GM19240 (cell line): ENCODE measurements around the gene DERL2.
"Not testable (repeated sequence)": the region's sequence is repeated elsewhere in the genome, so short reads cannot be mapped to it uniquely, and the experiment has no call there.

Experiments
- DNase-seq: peaks from one replicate; pipeline ENCODE4 v3.0.0; 2011; ENCODE audit warnings: low spot score; ENCODE audit not compliant: insufficient read length

DERL2 gene

DNA sequence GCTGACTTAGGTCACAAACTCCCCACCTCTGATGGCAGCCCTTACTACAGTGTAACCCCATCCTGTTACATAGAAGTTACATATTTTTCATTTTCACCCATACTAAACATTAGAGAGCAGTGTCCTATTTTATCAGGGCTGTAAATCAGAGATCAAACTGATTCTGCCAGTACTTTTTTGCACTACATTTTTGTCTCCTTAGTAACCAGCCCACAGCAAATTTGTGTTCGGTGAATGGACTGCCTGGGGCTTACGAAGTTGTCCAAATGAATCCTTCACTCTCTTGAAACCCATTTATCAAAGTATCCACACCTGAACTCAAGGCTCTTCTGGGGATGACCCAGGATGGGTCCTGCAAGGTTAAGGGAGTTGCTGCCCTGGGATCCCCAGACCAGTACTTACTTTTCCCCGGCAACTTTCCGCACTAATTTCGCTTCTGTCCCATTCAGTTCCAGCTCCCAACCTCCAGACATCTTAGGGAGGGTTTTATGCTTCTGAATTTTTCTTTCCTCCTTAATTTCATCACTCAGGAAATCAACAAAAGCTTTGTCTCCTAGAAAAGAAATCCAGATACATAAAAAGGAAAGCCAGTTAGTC lies 48.2 kb downstream of the DERL2 start:
- DNase-seq = no peak

DNA sequence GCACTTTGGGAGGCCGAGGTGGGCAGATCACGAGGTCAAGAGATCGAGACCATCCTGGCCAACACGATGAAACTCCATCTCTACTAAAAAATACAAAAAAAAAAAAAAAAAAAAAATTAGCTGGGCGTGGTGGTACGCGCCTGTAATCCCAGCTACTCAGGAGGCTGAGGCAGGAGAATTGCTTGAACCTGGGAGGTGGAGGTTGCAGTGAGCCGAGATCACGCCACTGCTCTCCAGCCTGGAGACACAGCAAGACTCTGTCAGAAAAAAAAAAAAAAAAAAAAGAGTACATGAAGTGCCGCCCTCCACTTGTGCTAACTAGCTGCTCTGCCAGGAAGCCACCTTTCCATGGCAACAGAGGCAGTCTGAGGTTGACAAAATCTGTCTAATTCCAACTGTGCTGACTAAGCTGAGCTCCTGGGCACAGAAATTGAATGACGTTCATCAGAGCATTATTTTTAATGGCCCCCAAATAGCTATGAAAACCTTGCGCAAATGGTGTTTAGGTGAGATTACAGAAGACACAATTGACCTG lies 50.1 kb downstream of the DERL2 start:
- DNase-seq = not testable (repeated sequence)

DNA sequence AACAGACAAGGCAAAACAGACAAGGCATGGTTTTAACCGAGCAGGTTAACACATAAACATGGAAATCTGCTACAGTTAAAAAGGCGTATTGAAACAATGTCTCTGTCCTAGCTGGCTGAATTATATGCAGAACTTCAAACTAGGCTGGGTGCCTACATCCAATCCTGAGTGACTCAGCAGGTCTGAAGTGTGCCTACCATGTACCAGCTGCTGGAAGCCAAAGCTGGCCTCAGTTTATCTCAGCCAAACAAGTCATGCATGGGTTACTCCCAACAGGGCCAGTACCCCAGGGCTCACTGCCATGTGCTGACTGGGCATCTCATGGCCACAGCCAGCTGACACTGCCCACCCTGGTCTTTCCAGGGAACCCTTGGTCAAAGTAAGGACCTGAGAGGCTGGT lies 51.0 kb downstream of the DERL2 start:
- DNase-seq = no peak

DNA sequence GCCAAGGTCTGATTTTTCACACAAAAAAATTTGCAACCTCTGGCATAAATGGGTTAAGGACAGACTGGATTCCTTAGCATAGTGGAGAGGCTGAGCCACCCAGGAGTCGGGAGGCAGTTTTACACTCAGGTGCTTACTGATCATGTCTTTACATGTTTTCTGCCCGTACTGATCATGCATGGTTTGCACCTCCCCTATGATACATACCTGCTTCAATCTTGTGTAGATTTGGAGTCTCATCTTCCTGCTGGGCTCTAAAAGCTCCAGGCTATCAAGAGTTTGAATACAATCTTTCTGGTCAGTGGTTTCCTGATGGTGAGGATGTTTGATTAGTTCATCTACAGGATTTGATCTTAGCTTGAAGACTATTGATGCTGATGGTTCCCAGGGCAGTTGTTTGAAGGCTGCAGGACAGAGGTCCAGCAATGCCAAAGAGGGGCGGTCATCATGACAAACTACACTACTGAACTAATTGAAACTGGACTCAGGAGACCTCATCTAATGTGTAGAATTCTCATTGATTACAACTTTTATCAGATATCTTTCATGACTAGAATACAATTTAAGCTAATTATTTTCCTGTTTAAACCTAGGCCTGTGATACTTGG lies 53.9 kb downstream of the DERL2 start:
- DNase-seq = no peak

DNA sequence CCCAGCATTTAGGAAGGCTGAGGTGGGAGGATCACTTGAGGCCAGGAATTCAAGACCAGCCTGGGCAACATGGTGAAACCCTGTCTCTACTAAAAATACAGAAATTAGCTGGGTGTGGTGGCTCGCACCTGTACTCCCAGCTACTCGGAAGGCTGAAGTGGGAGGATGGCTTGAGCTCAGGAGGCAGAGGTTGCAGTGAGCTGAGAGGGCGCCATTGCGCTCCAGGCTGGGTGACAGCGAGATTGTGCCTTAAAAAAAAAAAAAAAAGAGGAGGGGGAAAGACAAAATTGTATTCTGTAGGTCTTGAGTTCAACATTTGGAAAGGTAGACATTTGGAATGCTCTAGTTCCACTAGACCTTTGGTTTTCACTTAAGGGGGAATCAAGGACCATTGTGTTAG lies 54.7 kb downstream of the DERL2 start:
- not testable (repeated sequence) for DNase-seq

DNA sequence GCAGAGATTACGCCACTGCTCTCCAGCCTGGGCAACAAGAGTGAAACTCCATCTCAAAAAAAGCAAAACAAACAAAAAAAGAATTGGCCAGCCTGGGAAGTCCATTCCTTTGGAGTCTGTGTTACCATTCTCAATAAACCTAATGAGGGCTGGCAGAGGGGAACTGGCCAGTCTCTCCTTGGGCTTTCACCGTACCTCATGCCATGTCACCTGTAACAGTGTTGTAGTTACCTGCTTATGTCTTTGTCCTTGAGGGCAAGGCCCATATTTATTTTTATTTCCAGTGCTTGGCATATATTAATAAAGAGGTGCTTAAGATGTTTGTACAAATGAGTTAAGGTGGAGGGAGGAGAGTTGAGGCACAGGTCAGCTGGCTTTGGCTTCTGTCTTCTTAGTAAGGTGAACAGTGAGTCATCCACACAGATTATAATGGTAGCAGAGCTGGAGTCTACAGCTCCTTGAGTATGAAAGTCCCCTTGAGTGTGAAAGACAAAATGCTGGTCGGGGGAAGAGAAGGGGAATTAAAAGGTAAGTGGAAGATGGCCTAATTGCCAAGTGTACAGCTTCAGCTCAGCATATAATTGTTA lies 55.5 kb downstream of the DERL2 start:
- DNase-seq = no peak

DNA sequence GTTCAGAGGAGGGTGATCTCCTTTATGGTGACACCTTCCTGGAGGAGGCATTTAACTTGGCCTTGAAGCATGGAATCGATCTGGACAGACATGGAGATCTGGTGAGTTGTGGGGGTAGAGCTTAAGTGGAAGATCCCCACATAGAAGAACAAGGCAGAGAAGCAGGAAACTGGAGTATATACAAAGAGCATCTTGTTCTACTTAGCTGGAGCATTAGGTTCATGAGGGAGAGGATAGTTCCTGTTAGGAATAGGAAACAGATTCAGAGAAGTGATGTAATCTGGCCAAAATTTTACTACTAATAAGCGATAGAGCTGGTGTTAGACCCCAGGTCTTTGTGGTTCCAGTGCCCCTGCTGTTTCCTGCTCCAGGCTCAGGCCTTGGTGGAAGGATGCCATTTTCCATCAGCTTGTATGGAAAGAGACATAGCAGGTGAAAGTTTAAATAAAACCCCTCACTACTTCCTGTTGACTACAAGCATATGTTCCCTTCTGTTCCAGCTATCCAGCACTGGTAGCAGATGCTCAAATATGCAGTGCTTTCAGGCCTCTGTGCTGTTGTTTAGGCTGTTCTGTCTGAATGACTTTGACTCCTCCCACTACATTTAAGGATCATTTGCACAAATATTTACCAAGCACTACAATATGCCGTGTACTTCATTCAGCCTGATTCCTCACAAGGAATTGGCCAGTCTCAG lies 56.6 kb downstream of the DERL2 start:
- DNase-seq = no peak

DNA sequence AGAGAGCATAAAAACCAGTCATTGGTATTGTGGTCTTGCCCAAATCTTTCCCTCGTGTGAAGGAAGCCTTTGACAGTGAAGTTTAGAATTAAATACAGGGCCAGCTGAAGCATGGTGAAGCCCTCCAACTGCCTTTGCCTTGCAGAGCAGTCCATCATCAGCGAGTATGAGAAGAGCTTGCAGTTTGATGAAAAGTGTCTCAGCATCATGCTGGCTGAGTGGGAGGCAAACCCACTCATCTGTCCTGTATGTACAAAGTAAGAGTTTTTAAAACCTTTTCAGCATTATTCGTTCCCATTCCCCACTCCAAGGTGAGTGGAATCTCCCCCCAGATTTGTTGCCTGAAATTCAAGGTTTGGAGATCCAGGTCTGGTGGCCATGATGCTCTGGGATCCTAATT lies 60.2 kb downstream of the DERL2 start:
- DNase-seq = no peak

DNA sequence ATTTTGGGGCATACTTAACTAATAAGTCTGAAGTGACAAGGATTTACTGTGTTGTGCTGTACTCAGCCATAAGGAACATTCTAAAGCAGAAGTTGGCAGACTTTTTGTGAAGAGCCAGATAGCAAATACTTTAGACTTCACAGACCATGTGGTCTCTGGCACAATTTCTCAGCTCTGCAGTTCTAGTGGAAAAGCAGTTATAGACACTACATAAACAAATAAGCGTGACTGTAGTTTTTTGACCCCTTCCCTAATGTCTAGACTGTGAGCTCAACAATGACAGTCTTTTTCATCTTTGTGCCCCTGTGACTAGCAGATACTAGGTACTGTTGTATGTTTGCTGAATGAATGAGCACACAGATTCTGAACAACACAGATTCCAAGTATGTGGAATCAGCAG lies 61.1 kb downstream of the DERL2 start:
- no peak for DNase-seq

DNA sequence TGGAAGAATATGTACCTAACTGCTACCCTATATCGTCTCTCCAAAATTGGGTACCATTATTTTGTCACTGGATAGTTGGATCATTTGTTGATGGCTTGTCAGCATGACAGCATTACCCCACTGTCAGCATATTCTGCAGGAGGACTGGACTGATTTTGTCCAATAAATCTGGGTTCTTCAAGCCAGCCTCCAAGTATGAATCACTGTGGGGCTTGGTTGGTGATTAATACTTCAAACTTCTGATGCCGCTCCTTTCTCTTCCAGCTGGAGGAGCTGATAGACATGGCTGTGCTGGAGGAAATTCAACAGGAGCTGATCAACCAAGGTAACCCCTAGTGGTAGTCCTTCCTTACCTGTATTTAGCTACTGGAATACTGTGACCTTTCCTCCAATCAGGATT lies 63.5 kb downstream of the DERL2 start:
- DNase-seq = no peak
